Measurements from ENCODE around the gene COL19A1. TPM values are rescaled to one million over a fixed set of nuclear protein-coding genes. Genes with fewer than 3 reads are reported as not detected.

COL19A1 gene
- total RNA-seq, 1 donor from 2014 or later, result not detected

GRCh38 chr6:69873291-69873690 is 6.9 kb downstream of the COL19A1 start:
- H3K36me3 ChIP-seq, result no peaks in the 10 kb centered on the region
- no peaks in the 10 kb centered on the region for H3K4me1 ChIP-seq
- no peak overlapping the region for H3K27ac ChIP-seq
- peaks cover under 1% of the 10 kb centered on the region for H3K27me3 ChIP-seq
- intact Hi-C loops (cut with DNase I), result no loop called here
- ATAC-seq, result no peak
- no peak for DNase-seq
- TF ChIP-seq CTCF (IDR thresholded peaks at IDR 0.05), result no peak
- H3K9me3 ChIP-seq, result no peaks in the 10 kb centered on the region
- no peak overlapping the region for H3K4me3 ChIP-seq

- no peak for DNase-seq
- intact Hi-C loops (cut with DNase I), result no loop called here
- Histone ChIP-seq H3K9me3 (no peaks in the 10 kb centered on the region), H3K27me3 (no peaks in the 10 kb centered on the region), H3K4me1 (no peaks in the 10 kb centered on the region), H3K4me3 (no peak overlapping the region), H3K27ac (no peak overlapping the region), H3K36me3 (no peaks in the 10 kb centered on the region)
- TF ChIP-seq CTCF (IDR thresholded peaks at IDR 0.05), result no peak
- ATAC-seq, result no peak
Observed at GRCh38 chr6:69875715-69876114, 9.4 kb downstream of the COL19A1 start.

GRCh38 chr6:69878795-69879194 is 12.4 kb downstream of the COL19A1 start:
- H3K27me3 ChIP-seq, result no peaks in the 10 kb centered on the region
- H3K4me1 ChIP-seq, result no peaks in the 10 kb centered on the region
- no peak for TF ChIP-seq CTCF (IDR thresholded peaks at IDR 0.05)
- no peak overlapping the region for H3K4me3 ChIP-seq
- intact Hi-C loops (cut with DNase I), result no loop called here
- H3K27ac ChIP-seq, result no peak overlapping the region
- ATAC-seq, result no peak
- H3K36me3 ChIP-seq, result no peaks in the 10 kb centered on the region
- DNase-seq, result no peak
- no peaks in the 10 kb centered on the region for H3K9me3 ChIP-seq

- no peak overlapping the region for H3K4me3 ChIP-seq
- no peak for DNase-seq
- H3K27me3 ChIP-seq, result no peaks in the 10 kb centered on the region
- H3K36me3 ChIP-seq, result no peaks in the 10 kb centered on the region
- no peaks in the 10 kb centered on the region for H3K9me3 ChIP-seq
- intact Hi-C loops (cut with DNase I), result no loop called here
- no peak for ATAC-seq
- H3K27ac ChIP-seq, result no peak overlapping the region
- no peaks in the 10 kb centered on the region for H3K4me1 ChIP-seq
- no peak for TF ChIP-seq CTCF (IDR thresholded peaks at IDR 0.05)
Observed at GRCh38 chr6:69880601-69881000, 14.2 kb downstream of the COL19A1 start.

GRCh38 chr6:69881322-69882151 is 15.2 kb downstream of the COL19A1 start:
- H3K27ac ChIP-seq, result no peak overlapping the region
- TF ChIP-seq CTCF (IDR thresholded peaks at IDR 0.05), result no peak
- DNase-seq (no peak), ATAC-seq (no peak)
- no peaks in the 10 kb centered on the region for H3K4me1 ChIP-seq
- no peaks in the 10 kb centered on the region for H3K9me3 ChIP-seq
- H3K4me3 ChIP-seq, result no peak overlapping the region
- no peaks in the 10 kb centered on the region for H3K27me3 ChIP-seq
- no peaks in the 10 kb centered on the region for H3K36me3 ChIP-seq
- intact Hi-C loops (cut with DNase I), result no loop called here
